Measurements from ENCODE around the gene CD8A. TPM values are rescaled to one million over a fixed set of nuclear protein-coding genes. Genes with fewer than 3 reads are reported as not detected.

CD8A gene
- total RNA-seq, 2 donors from 2014 or later: 1.2 to 1.6 TPM

GRCh38 chr2:86790134-86790675 lies 508 bp downstream of the CD8A start:
- TF ChIP-seq CTCF (IDR thresholded peaks at IDR 0.05): no peak
- Histone ChIP-seq H3K36me3 (no peaks in the 10 kb centered on the region), H3K9me3 (no peaks in the 10 kb centered on the region), H3K27ac (no peak overlapping the region), H3K9ac (ENCODE audit: low read depth in 2 of 2, low read length in 2 of 2) (peak overlapping the region in 1 of 2 donors; percentile 24), H3K4me3 (peak overlapping the region; percentile 19), H3K4me1 (no peaks in the 10 kb centered on the region), H3K27me3 (peaks cover 50% of the 10 kb centered on the region)
- DNase-seq: no peak
- intact Hi-C loops (cut with DNase I): no loop called here

GRCh38 chr2:86789687-86790133 lies 1.0 kb downstream of the CD8A start:
- DNase-seq: no peak
- no peaks in the 10 kb centered on the region for H3K9me3 ChIP-seq
- no peaks in the 10 kb centered on the region for H3K4me1 ChIP-seq
- no peak overlapping the region for H3K4me3 ChIP-seq
- intact Hi-C loops (cut with DNase I): no loop called here
- no peak overlapping the region for H3K9ac ChIP-seq (ENCODE audit: low read depth in 2 of 2, low read length in 2 of 2)
- TF ChIP-seq CTCF (IDR thresholded peaks at IDR 0.05): no peak
- no peaks in the 10 kb centered on the region for H3K36me3 ChIP-seq
- peaks cover 50% of the 10 kb centered on the region for H3K27me3 ChIP-seq
- H3K27ac ChIP-seq: no peak overlapping the region

- no peaks in the 10 kb centered on the region for H3K4me1 ChIP-seq
- H3K9ac ChIP-seq (ENCODE audit: low read depth in 2 of 2, low read length in 2 of 2): no peak overlapping the region
- H3K27ac ChIP-seq: no peak overlapping the region
- DNase-seq: no peak
- TF ChIP-seq CTCF (IDR thresholded peaks at IDR 0.05): no peak
- H3K36me3 ChIP-seq: no peaks in the 10 kb centered on the region
- H3K9me3 ChIP-seq: no peaks in the 10 kb centered on the region
- no peak overlapping the region for H3K4me3 ChIP-seq
- intact Hi-C loops (cut with DNase I): no loop called here
- peaks cover 50% of the 10 kb centered on the region for H3K27me3 ChIP-seq
These were observed 1.6 kb downstream of the CD8A start for GRCh38 chr2:86788881-86789686.

- Histone ChIP-seq H3K27ac (no peak overlapping the region), H3K27me3 (peaks cover 44% of the 10 kb centered on the region)
- intact Hi-C loops (cut with DNase I): no loop called here
These were observed 2.5 kb downstream of the CD8A start for GRCh38 chr2:86788165-86788564.

GRCh38 chr2:86787736-86788135 lies 3.0 kb downstream of the CD8A start:
- no peak overlapping the region for H3K9ac ChIP-seq (ENCODE audit: low read depth in 2 of 2, low read length in 2 of 2)
- no peak overlapping the region for H3K4me3 ChIP-seq
- H3K36me3 ChIP-seq: no peaks in the 10 kb centered on the region
- intact Hi-C loops (cut with DNase I): no loop called here
- no peaks in the 10 kb centered on the region for H3K9me3 ChIP-seq
- peaks cover 44% of the 10 kb centered on the region for H3K27me3 ChIP-seq
- H3K27ac ChIP-seq: no peak overlapping the region
- no peaks in the 10 kb centered on the region for H3K4me1 ChIP-seq
- TF ChIP-seq CTCF (IDR thresholded peaks at IDR 0.05): no peak
- DNase-seq: no peak

More at GRCh38 chr2:86788165-86788564, 2.5 kb downstream of the CD8A start:
- H3K4me3 ChIP-seq: no peak overlapping the region
- no peaks in the 10 kb centered on the region for H3K4me1 ChIP-seq
- no peaks in the 10 kb centered on the region for H3K9me3 ChIP-seq
- no peaks in the 10 kb centered on the region for H3K36me3 ChIP-seq
- TF ChIP-seq CTCF (IDR thresholded peaks at IDR 0.05): no peak
- H3K9ac ChIP-seq (ENCODE audit: low read depth in 2 of 2, low read length in 2 of 2): no peak overlapping the region
- no peak for DNase-seq

All from colonic mucosa (tissue), 4 donors.